GM18519 (cell line): ENCODE results near the gene CUBN.

Experiments used
- ATAC-seq: cut with Tn5 transposase; IDR thresholded peaks from one replicate; pipeline ENCODE4 v1.9.1; 2021; ENCODE audit warnings: mild to moderate bottlenecking, moderate library complexity; ENCODE audit not compliant: unreplicated experiment, low FRiP score

The CUBN gene

DNA sequence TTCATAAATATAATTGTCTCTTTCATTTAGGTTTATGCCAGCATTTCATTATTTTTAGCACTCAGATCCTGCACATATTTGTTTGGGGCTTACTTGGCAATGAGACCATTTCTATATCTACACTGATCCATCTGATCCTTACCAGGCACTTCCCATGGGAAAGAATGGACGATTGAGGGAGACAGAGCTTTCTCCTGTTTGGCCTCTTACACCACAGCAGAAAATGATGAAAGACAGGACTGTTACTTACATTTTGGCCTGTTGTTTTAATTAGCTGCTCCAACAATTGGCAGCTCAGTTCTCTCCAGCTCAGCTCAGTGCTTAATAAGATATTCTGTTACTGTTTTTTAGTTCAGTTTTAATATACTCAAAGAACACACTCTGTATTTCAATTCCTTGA lies 234.8 kb downstream of the CUBN start:
- ATAC-seq = no peak

DNA sequence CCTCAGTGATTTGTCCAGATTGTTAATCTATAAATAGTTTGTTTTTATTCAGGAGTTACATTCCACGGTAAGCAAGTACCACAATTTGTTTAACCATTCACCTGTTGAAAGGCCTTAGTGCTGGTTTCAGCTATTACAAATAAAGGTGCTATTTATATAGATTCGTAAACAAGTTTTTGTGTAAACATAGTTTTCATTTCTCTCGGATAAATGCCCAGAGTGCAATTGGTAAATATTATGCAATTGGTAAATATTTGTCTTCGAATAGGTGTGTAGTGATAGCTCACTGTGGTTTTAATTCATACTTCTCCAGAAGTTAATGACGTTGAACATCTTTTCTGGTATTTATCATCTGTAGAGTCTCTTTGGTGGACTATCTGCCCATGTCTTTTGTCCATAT lies 235.9 kb downstream of the CUBN start:
- no peak for ATAC-seq

DNA sequence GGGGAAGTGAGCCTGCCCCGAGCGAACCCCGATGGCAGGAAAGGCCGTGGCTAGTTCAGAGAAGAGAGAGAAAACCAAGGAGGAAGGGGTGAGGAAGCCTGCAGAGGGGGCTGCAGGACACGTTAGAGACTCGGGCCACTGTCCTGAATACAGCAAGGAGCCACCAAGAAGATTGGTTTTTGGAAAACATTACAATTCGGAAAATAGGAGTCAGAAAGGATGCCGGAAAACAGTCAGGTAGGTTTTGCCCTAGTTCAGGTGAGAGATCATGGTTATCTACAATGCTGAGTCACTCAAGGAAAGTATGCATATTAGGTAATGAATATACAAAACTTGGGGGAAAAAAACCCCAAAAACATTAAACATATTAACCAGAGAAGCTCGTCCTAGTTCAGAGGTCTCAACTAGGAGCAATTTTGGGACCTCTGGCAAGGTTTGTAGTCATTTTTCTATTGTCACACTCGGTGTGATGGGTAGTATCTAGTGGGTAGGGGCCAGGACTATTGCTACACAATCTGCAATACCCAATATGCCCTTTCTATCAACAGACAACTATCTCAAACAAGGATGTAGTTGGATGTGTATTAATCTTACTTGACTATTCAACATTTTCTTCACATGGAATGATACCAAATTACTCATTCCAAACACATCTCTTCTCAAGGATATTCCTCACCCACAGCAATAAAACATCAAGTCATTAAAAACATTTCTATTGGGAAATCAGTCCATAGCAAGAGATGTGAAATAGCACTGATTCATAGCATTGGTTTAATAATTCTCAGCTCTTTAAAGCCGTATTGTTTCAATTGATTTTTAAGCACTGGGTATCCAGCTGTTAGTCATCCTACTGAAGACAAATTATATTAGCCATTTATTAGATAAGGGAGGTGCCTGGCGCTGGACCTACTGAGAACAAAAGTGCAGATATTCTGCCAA lies 238.0 kb downstream of the CUBN start:
- ATAC-seq = no peak

DNA sequence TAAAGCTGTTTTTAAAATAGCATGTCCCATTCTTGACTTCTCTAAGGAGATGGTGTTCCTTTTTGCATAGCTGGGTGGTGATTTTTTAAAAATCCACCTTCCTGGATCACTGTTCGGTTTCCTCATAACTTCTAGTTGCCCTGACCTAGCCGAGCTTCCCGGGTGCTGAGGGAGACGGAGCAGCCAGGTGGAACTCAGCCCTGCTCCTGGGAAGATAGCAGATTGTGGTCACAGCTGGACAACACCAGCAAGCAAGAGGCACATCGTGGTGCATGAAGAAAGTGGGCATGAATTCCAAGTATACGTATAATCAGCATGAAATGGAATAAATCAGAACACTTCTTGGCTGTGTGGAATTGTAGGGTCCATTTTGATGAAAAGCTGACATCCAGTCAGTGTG lies 238.9 kb downstream of the CUBN start:
- no peak for ATAC-seq

DNA sequence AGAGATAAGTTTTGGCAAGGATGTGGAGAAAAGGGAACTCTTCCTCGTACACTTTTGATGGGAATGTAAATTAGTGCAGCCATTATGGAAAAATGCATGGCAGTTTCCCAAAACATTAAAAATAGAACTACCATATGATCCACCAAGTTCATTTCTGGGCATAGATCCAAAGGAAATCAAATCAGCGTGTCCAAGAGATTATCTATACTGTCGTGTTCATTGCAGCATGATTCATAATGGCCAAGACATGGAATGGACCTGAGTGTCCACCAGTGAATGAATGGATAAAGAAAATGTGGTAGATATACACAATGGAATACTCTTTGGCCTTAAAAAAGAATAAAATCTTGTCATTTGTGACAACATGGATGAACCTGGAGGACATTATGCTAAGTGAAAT lies 242.0 kb downstream of the CUBN start:
- no peak for ATAC-seq

DNA sequence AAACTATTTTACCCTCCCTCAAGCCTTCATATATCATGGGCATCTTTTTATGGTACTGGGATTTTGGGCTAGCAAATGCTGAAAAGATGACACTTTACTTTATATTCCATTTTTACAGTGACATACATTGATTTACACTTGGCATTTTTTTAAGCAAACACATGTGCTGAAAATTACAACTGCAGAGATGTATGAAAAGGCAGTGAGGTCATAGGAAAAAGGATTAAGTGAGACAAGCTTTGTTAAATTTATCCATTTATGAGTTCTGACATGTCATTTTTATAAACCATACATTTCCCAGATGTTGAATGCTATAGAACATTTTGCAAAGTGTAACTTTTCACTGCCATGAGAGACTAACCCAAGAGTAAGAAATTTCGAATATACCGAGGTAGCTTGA lies 243.6 kb downstream of the CUBN start:
- no peak for ATAC-seq

DNA sequence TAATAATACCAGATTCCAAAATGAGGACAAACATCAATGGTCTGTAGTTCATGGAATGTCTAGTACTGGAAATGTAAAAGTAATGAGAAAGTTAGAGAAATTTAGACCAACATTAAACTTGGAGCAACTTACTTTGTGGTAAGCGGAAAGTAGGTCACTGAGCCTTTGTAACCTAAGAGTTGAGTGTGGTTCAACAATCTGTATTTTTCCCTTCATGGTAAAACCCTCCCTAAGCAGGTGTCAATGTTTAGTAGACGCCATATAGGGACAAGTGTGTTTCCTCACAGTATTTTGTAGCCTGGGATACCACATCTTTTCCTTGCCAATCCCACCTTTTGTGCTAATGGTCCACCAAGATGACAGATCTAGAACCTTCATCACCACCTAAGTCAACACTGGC lies 245.1 kb downstream of the CUBN start:
- no peak for ATAC-seq

DNA sequence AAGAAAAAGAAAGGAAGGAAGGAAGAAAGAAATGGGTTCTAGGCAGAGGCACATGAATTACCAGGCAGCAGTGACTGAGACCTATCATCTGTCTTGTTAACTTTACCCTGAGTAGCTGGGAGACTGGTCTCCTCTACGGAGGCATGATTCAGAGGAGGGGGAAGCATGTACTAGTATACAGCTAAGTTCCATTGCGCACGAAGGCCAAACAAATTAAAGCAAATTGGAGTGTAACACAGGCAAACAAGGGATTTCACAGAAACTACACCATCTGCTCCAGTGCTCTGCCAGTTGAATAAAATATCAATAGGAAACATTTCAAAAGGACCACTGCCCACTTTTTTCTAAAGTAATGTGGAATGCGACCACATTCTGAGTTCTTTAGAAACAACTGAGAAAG lies 246.5 kb downstream of the CUBN start:
- no peak for ATAC-seq

DNA sequence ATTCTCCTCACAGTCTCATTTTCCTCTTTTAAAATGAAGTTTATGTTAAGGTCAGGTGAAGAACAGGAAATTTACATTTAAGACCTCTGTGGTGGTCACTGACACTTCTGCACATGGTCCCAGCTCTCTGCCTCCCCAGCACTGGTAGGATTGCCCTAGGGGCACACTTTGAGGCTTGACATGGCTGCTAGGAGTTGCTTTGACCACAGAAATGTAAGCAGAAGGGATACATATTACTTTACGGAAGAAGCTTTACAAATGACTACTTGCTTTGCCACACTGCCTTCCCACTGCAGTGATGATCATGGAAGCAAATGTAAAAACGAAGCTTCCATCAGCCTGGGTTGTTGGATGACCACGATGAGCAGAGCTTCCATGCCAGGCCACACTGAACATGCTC lies 259.3 kb downstream of the CUBN start:
- no peak for ATAC-seq

DNA sequence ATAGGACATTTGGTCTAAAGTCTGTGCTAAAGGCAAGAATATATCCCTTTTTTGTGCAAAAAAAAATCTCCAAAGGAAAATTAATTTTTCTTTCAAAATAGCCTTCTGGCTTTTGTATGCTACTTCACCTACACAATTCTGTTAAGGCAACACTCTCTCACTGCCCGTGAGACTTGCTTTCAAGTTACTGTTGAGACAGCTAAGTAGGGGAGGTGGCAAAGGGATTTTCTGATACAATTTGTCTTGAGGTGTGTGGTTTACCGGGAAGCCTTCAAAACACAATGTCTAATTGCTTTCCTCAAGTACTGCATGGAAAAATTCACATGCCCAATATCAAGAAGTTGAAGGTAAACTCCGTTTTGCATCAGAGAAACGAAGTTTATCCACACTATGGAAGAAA lies 261.6 kb downstream of the CUBN start:
- ATAC-seq = no peak

DNA sequence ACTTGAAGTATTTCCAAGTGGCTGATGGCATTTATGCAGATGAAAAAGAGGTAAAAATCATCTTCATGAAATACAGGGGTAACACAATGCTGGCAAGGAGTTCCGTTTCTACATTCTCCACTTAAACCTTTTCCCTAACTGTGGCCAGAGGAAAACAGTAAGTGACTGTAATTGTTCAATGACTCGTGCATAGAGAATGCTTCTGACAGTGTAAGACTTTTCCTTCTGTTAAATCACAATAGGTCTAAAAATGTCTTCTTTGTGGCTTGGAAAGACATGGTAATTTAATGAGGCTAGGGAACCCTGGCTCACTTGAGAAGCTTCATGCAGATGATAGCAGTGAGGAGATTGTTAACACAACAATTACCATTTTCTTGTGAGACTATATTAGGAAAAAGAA lies 262.1 kb downstream of the CUBN start:
- no peak for ATAC-seq

DNA sequence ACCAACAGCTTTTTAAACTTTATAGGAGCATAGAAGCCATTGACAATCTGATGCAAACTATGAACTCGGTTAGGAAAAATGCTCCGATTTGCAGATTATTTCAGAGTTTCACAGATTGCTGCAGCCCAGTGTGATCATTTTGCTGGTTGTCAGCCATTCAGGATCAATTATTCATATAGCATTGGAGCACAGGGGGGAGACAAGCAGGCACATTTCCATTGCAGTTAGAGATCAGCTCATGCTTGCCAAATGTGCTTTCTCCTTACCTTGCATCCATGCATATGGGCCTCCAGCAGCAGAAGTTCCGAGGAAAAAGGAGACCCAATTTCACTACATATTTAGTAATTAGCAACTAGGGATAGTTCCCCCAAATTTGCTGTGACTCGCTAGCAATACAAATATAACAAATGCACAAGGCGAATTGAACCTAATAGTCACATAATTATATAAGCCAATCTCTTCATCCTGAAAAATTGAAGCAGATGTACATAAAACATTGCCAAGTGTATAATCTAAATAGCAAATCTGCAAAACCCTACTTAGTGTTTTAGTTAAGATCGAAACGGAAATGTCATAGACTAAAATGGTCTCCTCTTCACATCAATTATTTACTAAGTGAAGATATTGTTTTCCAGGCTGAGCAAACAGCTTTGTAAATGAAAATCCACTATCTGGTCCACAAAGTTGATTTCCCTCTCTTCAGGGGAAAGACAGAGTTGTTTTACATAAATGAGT lies 262.9 kb downstream of the CUBN start:
- no peak for ATAC-seq

DNA sequence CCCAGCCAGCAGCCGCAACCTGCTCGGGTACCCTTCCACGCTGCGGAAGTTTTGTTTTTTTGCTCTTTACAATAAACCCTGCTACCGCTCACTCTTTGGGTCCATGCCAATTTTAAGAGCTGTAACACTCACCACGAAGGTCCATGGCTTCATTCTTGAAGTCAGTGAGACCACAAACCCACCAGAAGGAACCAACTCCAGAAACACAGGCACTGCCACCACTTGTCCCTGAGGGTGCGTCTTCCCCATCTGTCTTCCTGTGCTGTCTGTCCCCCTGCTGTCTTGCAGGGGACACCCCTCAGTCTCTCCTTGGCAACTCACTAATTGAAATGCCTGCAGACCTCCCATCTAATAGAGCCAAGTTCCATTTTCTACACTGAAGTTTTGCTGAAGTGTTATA lies 263.8 kb downstream of the CUBN start:
- ATAC-seq = no peak

DNA sequence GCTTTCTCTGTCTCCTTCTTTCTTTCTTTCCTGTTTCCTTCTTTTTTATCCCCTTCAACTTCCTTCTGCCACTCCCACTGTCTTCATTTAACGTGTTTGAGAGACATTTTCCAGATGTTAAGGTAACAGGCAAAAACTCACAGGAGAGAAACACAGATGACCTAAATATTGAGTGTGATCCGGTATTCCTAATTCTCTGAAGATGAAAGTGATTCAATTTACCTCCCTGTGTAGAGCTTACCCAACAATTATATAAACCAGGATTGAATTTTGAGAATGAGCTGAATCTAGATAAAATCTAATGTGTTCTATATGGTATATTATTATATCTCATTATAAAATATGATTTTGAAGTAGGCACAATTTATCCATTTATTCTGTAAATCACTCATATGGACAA lies 265.8 kb downstream of the CUBN start:
- no peak for ATAC-seq

DNA sequence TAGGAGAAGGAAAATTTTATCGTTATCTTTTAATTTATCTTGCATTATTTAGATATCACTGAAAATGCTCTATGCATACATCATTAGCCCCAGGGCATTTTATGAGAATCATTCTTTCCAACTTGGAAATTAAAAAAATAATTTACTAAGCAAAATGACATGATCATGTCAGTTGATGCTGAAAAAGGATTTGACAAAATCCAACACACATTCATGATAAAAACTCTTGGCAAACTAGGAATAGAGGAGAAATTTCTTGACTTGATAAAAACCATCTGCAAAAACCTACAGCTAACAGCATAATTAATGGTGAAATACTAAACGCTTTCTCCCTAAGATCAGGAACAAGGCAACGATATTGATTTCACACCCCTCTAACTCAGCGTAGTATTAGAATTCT lies 272.2 kb downstream of the CUBN start:
- no peak for ATAC-seq

DNA sequence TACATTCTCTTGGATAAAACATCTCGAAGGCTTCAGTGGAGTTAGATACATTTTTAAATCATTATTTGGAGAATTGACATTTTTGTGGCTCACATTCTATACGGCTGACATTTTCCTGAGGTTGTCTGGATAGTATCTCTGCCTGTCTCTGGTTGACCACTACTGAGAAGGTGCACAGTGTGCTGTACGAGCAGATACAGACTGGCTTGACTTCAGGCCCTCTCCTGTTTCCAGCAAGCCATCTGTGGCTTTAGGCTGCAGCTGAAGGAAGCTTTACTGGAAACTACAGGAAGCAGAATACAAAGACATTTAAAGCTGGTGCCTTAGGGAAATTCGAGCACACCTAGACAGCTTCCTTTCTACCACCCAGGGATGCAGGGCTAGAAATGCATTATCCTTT lies 273.0 kb downstream of the CUBN start:
- no peak for ATAC-seq

DNA sequence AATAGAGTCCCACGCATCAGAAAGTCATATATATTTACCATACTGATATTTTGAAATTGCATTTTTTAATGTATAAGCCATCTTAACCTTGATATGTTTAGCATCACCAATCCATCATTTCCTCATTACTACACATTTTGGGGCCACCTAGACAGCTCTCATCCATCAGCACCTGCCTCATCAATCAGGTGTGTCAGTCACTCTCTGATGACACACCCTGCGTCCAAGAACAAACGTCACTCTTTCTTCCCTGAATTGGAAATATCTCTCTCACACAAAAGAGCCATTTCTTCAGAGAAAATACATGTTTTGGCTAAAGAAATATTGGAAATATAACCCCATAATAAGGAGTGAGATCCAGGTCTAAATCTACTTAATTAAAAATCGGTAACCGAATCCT lies 273.5 kb downstream of the CUBN start:
- ATAC-seq = no peak

DNA sequence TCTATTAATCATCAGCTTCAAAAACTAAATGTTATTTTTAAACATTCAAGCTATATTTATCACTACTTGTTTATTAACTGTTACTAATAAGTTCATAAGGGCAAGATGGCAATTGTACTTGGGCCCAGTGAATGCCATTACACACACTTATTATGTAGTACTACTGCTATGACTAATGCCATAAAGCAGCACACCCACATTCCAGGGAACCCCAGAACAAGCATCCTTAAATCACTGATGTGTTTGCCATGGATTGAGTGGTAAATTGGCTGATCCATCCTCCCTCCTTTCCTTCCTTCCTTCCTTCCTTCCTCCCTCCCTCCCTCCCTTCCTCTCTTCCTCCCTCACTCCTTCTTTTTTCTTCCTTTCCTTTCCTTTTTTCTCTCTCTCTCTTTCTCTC lies 275.0 kb downstream of the CUBN start:
- no peak for ATAC-seq

DNA sequence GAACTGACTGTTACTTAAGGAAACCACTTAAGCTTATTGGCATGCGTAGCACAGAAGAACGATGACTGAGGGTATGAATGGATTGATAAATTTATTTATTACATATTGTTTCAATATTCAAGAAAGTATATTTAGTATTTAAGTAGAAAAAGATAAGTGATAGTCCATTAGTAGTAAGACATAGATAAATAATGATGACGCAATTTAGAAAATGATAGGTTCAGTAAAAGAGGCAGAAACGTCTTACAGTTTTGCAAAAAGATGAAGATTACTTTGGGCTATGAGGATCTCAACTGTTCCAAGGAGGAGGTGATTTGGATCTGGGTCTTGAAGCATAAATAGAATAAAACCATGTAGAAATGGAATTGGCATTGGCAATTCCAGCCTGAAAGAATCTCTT lies 275.8 kb downstream of the CUBN start:
- no peak for ATAC-seq

DNA sequence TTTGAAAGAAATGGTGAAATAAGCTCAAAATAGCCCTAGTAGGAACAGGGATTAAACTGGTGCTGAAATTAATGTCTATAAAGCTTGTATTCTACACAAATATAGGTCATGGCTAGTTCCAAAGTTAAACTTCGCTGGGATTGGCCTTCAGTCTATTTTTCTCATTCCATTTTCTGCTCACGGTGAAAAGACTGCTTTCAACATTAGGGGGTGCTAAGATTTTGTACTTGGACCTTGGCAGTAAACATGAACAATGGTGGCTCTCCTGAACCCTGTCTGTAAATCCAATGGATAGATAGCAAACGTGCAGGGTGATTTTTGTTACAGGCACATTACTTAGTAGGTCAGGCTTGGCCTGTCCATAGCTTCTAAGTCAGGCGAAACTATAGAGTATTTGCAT lies 276.4 kb downstream of the CUBN start:
- no peak for ATAC-seq

DNA sequence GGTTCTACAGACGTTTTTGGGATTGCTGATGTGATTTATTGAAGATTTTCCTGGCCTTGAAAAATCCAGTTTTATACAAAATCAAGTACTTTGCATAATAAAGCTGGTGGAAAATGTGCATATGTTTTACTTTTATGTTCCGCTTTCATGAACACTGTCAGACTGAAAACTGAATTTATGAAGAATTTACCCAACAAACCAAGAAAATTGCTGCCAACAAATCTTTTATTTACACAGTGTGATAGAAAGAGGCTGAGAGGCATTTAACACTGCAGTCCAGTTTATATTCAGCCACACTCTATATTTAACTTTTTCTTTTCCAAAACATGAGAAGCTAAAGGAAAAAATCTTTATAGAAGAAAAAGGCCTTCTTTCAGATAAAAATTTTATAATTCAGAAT lies 277.0 kb downstream of the CUBN start:
- ATAC-seq = no peak

DNA sequence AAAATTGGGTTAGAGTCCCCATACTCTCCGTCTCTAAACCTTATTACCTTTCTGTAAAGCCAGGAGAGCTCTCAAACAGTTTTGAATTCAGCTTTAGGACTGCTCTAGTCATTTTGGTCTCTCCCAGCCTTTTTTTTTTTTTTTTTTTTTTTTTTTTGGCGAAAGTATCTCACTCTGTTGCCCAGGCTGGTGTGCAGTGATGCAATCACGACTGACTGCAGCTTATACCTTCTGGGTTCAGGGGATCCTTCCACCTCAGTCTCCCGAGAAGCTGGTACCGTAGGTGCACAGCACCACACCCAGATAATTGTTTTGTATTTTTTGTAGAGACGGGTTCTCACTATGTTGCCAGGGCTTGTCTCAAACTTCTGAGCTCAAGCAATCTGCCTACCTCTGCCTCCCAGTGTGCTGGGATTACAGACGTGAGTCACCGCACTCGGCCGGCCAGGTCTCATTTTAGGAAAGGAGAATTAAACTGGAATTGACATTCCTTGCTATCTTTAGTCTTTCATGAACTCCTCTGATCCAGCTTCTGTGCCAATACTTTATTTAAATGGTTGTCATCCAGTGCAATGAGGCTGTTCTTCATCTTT lies 281.0 kb downstream of the CUBN start:
- no peak for ATAC-seq
